Measurements from ENCODE around the gene GRK5. TPM values are rescaled to one million over a fixed set of nuclear protein-coding genes. Genes with fewer than 3 reads are reported as not detected.

GRK5 gene
- total and polyA plus RNA-seq, 12 donors, result 9.3 to 96.4 (median 21.5) TPM

GRCh38 chr10:119205894-119206602 lies 1.3 kb upstream of the GRK5 start:
- WGBS, 4 donors, result 33 to 49% (median 36%) methylated on average over 13 to 17 of the region's 17 CpGs
- peak; percentile 59 to 87 (median 68) for DNase-seq
- no peaks in the 10 kb centered on the region for H3K27me3 ChIP-seq
- peak overlapping the region in 2 of 4 donors; percentile 6 to 99 for H3K4me3 ChIP-seq
- no peaks in the 10 kb centered on the region for H3K36me3 ChIP-seq (replicated peaks in 1 of 2)
- peak overlapping the region; percentile 5 to 99 (median 96) for H3K27ac ChIP-seq
- TF ChIP-seq CTCF (IDR thresholded peaks at IDR 0.05) (no peak), POLR2A (IDR thresholded peaks at IDR 0.05) (no peak)
- H3K4me1 ChIP-seq (replicated peaks in 1 of 2), result peaks cover 16 to 36% of the 10 kb centered on the region in 2 donors
- no peaks in the 10 kb centered on the region for H3K9me3 ChIP-seq (replicated peaks in 1 of 3)
- intact Hi-C loops (cut with DNase I), result loop anchor here in 1 of 2 donors (2.0 to 10.0 kb wide), 3 partner anchors 66 to 399 kb away; no protein-coding TSS in a partner anchor

- Histone ChIP-seq H3K36me3 (replicated peaks in 1 of 2) (no peaks in the 10 kb centered on the region), H3K4me1 (replicated peaks in 1 of 2) (peaks cover 16 to 43% of the 10 kb centered on the region in 2 donors), H3K27ac (peak overlapping the region; percentile 5 to 99 (median 96)), H3K27me3 (no peaks in the 10 kb centered on the region), H3K9me3 (replicated peaks in 1 of 3) (no peaks in the 10 kb centered on the region), H3K4me3 (peak overlapping the region in 3 of 4 donors; percentile 42 to 99 (median 43))
- intact Hi-C loops (cut with DNase I), result loop anchor here in 1 of 2 donors (2.0 to 10.0 kb wide), 3 partner anchors 66 to 398 kb away; no protein-coding TSS in a partner anchor
- TF ChIP-seq CTCF (IDR thresholded peaks at IDR 0.05) (peak in 5 of 6 experiments; percentile 16 to 92 (median 87)), POLR2A (IDR thresholded peaks at IDR 0.05) (peak in 1 of 2 donors; percentile 4)
- DNase-seq, result peak; percentile 51 to 78 (median 71)
- 0 to 2% (median 1%) methylated on average over 22 to 97 of the region's 97 CpGs for WGBS, 4 donors
Observed at GRCh38 chr10:119206603-119207365, 587 bp upstream of the GRK5 start.

- Histone ChIP-seq H3K27me3 (no peaks in the 10 kb centered on the region), H3K9me3 (replicated peaks in 1 of 3) (no peaks in the 10 kb centered on the region), H3K4me3 (peak overlapping the region; percentile 43 to 99 (median 68)), H3K4me1 (replicated peaks in 1 of 2) (peaks cover 16 to 54% of the 10 kb centered on the region in 2 donors), H3K27ac (peak overlapping the region; percentile 22 to 99 (median 96)), H3K36me3 (replicated peaks in 1 of 2) (no peaks in the 10 kb centered on the region)
- intact Hi-C loops (cut with DNase I), result loop anchor here in 1 of 2 donors (2.0 to 10.0 kb wide), 3 partner anchors 64 to 397 kb away; no protein-coding TSS in a partner anchor
- no peak for TF ChIP-seq POLR2A (IDR thresholded peaks at IDR 0.05)
- no peak for TF ChIP-seq CTCF (IDR thresholded peaks at IDR 0.05)
- DNase-seq, result peak; percentile 48 to 78 (median 57)
- 0 to 1% (median 0%) methylated on average over 15 to 62 of the region's 62 CpGs for WGBS, 4 donors
Observed at GRCh38 chr10:119207713-119208552, 562 bp downstream of the GRK5 start.
